Measurements from ENCODE around the gene ZNRF3.

DNA sequence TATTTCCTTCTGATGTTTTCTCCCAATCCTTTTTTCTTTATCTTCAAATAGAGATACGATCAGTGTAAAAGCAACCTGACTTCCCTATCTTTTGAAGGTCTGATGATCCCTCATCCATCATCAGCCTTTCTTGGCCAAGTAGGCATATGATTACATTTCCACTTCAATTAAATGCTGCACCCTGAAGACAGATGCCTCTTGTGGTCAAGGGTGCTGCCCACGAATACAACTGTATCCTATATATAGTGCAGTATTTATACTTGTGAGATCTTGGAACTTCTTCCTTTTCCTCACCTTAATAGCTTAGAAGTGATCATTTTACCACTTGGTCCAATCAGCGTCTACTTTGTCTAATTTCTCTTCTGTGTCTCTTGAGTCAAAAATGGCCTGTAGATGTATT is 9.3 kb upstream of the ZNRF3 start:
- TF ChIP-seq, protein P1, sequence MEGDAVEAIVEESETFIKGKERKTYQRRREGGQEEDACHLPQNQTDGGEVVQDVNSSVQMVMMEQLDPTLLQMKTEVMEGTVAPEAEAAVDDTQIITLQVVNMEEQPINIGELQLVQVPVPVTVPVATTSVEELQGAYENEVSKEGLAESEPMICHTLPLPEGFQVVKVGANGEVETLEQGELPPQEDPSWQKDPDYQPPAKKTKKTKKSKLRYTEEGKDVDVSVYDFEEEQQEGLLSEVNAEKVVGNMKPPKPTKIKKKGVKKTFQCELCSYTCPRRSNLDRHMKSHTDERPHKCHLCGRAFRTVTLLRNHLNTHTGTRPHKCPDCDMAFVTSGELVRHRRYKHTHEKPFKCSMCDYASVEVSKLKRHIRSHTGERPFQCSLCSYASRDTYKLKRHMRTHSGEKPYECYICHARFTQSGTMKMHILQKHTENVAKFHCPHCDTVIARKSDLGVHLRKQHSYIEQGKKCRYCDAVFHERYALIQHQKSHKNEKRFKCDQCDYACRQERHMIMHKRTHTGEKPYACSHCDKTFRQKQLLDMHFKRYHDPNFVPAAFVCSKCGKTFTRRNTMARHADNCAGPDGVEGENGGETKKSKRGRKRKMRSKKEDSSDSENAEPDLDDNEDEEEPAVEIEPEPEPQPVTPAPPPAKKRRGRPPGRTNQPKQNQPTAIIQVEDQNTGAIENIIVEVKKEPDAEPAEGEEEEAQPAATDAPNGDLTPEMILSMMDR (IDR thresholded peaks at IDR 0.05) = no peak
- TF ChIP-seq POLR2A (IDR thresholded peaks at IDR 0.05) = no peak
